Type B pancreatic cell (in vitro differentiated cells): ENCODE measurements around the gene SV2B. TPM values are rescaled to one million over a fixed set of nuclear protein-coding genes. Genes with fewer than 3 reads are reported as not detected.

Experiments used
- DNase-seq: peaks from one replicate; pipeline ENCODE4 v3.0.0; 2021; ENCODE audit warnings: mixed read lengths; ENCODE audit not compliant: unreplicated experiment; ENCODE audit errors: extremely low spot score
- H3K27ac Mint-ChIP-seq: 2 replicates; pipeline ENCODE4 v1.8.0; 2021; ENCODE audit warnings: mild to moderate bottlenecking, mixed read lengths
- H3K27me3 Mint-ChIP-seq: 2 replicates; pipeline ENCODE4 v1.8.0; 2021; ENCODE audit warnings: mixed read lengths
- H3K36me3 Mint-ChIP-seq: 2 replicates; pipeline ENCODE4 v1.8.0; 2021; ENCODE audit warnings: mixed read lengths
- H3K4me1 Mint-ChIP-seq: one replicate; pipeline ENCODE4 v1.8.0; 2021; ENCODE audit warnings: mixed read lengths; ENCODE audit not compliant: unreplicated experiment
- H3K4me3 Mint-ChIP-seq: 2 replicates; pipeline ENCODE4 v1.8.0; 2021; ENCODE audit warnings: mild to moderate bottlenecking, mixed read lengths
- H3K9me3 Mint-ChIP-seq: 2 replicates; pipeline ENCODE4 v1.8.0; 2021; ENCODE audit warnings: mixed read lengths
- CTCF ChIP-seq: fragments of 200-600 bp; sonication (generic); conservative IDR thresholded peaks from 2 replicates; pipeline ENCODE4 v1.5.0; 2021; ENCODE audit warnings: antibody characterized with exemption, mild to moderate bottlenecking
- total RNA-seq: library from RNA; stranded (reverse); gene quantifications from 2 replicates; pipeline ENCODE4 v1.2.1, GENCODE V29; 2021; ENCODE audit warnings: low replicate concordance

The SV2B gene
- total RNA-seq, 1 donor from 2014 or later, result 1.7 TPM

DNA sequence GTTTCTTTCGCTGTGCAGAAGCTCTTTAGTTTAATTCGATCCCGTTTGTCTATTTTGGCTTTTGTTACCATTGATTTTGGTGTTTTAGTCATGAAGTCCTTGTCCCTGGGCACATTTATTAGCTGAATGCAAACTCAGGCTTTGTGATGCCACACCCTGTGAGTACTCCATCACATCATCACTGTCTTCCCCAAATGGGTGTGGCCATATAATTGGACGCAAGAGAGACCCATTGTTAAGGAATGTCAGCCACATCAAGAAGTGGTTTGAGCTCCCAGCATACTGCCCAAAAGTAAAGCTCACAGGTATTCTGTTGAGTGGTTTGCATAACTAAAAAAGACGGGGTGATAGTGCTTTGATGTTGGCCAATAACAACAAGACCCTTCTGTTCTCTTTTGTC is 245.7 kb downstream of the SV2B start:
- Mint-ChIP-seq H3K9me3 (peaks cover 4% of the 10 kb centered on the region), H3K4me1 (no peaks in the 10 kb centered on the region), H3K27ac (no peak overlapping the region), H3K27me3 (peaks cover 32% of the 10 kb centered on the region), H3K4me3 (no peak overlapping the region), H3K36me3 (no peaks in the 10 kb centered on the region)
- TF ChIP-seq CTCF, result no peak
- DNase-seq, result no peak

GRCh38 chr15:91346259-91346658 is 246.2 kb downstream of the SV2B start:
- Mint-ChIP-seq H3K27me3 (peaks cover 32% of the 10 kb centered on the region), H3K4me1 (no peaks in the 10 kb centered on the region), H3K27ac (no peak overlapping the region), H3K4me3 (no peak overlapping the region), H3K9me3 (peaks cover 4% of the 10 kb centered on the region), H3K36me3 (no peaks in the 10 kb centered on the region)
- no peak for DNase-seq
- TF ChIP-seq CTCF, result no peak

- H3K4me1 Mint-ChIP-seq, result no peaks in the 10 kb centered on the region
- H3K4me3 Mint-ChIP-seq, result no peak overlapping the region
- H3K27me3 Mint-ChIP-seq, result peaks cover 26% of the 10 kb centered on the region
- H3K27ac Mint-ChIP-seq, result no peak overlapping the region
- no peak for DNase-seq
- no peaks in the 10 kb centered on the region for H3K36me3 Mint-ChIP-seq
- H3K9me3 Mint-ChIP-seq, result peaks cover 4% of the 10 kb centered on the region
- no peak for TF ChIP-seq CTCF
Observed at GRCh38 chr15:91348752-91349500, 248.9 kb downstream of the SV2B start.

Other genes starting within 250 kb of the SV2B start
- gene FURIN, start 231.7 kb upstream of the SV2B start, total RNA-seq, result 37.7 and 62.1 TPM in 2 replicates
- gene FES, start 215.8 kb upstream of the SV2B start, total RNA-seq, result 3.1 TPM in 2 replicates
- gene MAN2A2, start 197.0 kb upstream of the SV2B start, total RNA-seq, result 43.0 and 60.2 TPM in 2 replicates
- gene HDDC3, start 167.7 kb upstream of the SV2B start, total RNA-seq, result 16.8 and 18.9 TPM in 2 replicates
- gene UNC45A, start 165.0 kb upstream of the SV2B start, total RNA-seq, result 78.9 and 80.2 TPM in 2 replicates
- gene RCCD1, start 145.4 kb upstream of the SV2B start, total RNA-seq, result 14.0 and 20.3 TPM in 2 replicates
- gene PRC1, start 105.7 kb upstream of the SV2B start, total RNA-seq, result 54.6 and 101 TPM in 2 replicates
- gene VPS33B, start 77.7 kb upstream of the SV2B start, total RNA-seq, result 20.2 and 25.5 TPM in 2 replicates